Frontal cortex (tissue), 4 donors: Measurements from ENCODE around the gene CPNE9. TPM values are rescaled to one million over a fixed set of nuclear protein-coding genes. Genes with fewer than 3 reads are reported as not detected.
"Not testable (repeated sequence)": the region's sequence is repeated elsewhere in the genome, so short reads cannot be mapped to it uniquely, and the experiment has no call there.

Experiments used
- DNase-seq, 2 donors: peaks; one replicate each; pipeline ENCODE4 v3.0.0; 2012; ENCODE audit warnings: low spot score in 2 of 2
- FAIRE-seq: peaks from 2 replicates; lab custom pipeline; 2012; peaks lifted over from hg19 to GRCh38; lab: Jason Lieb, UNC
- total RNA-seq: library from RNA; depleted of rRNA; stranded (reverse); fragments of >200 nt; gene quantifications from one replicate; pipeline ENCODE4 v1.2.3, GENCODE V29; 2014
- donor health status: control.
- donor health status: control.
- donor health status: control.

The CPNE9 gene
- total RNA-seq, 1 donor from 2014 or later: 0.41 TPM

- FAIRE-seq: no peak
Observed at GRCh38 chr3:9769426-9770275, 66.0 kb downstream of the CPNE9 start, which contains the start of gene CAMK1. TSS of gene CAMK1 (minus strand) at chr3:9769947. CDS start at chr3:9767749, 2,198 bp downstream.

GRCh38 chr3:9770276-9770812 is 66.7 kb downstream of the CPNE9 start:
- peak; percentile 66 to 71 for DNase-seq
- FAIRE-seq: no peak

More at GRCh38 chr3:9769426-9770275, 66.0 kb downstream of the CPNE9 start, which contains the start of gene CAMK1:
- peak; percentile 74 to 82 for DNase-seq

GRCh38 chr3:9771007-9771406 is 67.4 kb downstream of the CPNE9 start:
- not testable (repeated sequence) for FAIRE-seq

GRCh38 chr3:9776896-9777693 is 73.5 kb downstream of the CPNE9 start:
- FAIRE-seq: no peak
- DNase-seq: no peak

More at GRCh38 chr3:9771007-9771406, 67.4 kb downstream of the CPNE9 start:
- DNase-seq: not testable (repeated sequence)

- FAIRE-seq (no peak), DNase-seq (no peak)
Observed at GRCh38 chr3:9777694-9778021, 74.0 kb downstream of the CPNE9 start.

- no peak for DNase-seq
- no peak for FAIRE-seq
Observed at GRCh38 chr3:9778143-9779074, 74.8 kb downstream of the CPNE9 start.

- no peak for FAIRE-seq
- no peak for DNase-seq
Observed at GRCh38 chr3:9779075-9779593, 75.5 kb downstream of the CPNE9 start.

Other genes starting within 250 kb of the CPNE9 start
- gene LHFPL4, start 150.0 kb upstream of the CPNE9 start, total RNA-seq: 47.3 TPM
- gene MTMR14, start 54.3 kb upstream of the CPNE9 start, total RNA-seq: 20.8 TPM
- 16.3 TPM for gene BRPF1, start 27.9 kb downstream of the CPNE9 start, total RNA-seq
- gene OGG1, start 46.1 kb downstream of the CPNE9 start, total RNA-seq: 98.6 TPM
- 69.7 TPM for gene CAMK1, start 66.1 kb downstream of the CPNE9 start, total RNA-seq
- 33.0 TPM for gene TADA3, start 88.6 kb downstream of the CPNE9 start, total RNA-seq
- gene ARPC4, start 89.2 kb downstream of the CPNE9 start, total RNA-seq: 181 TPM
- gene TTLL3, start 106.4 kb downstream of the CPNE9 start, total RNA-seq: 17.1 TPM
- 13.9 TPM for gene RPUSD3, start 140.2 kb downstream of the CPNE9 start, total RNA-seq
- not detected for gene CIDEC, start 176.4 kb downstream of the CPNE9 start, total RNA-seq
- gene JAGN1, start 186.8 kb downstream of the CPNE9 start, total RNA-seq: 15.9 TPM
- gene IL17RE, start 199.0 kb downstream of the CPNE9 start, total RNA-seq: under 0.01 TPM
- gene IL17RC, start 213.3 kb downstream of the CPNE9 start, total RNA-seq: 2.4 TPM
- 15.5 TPM for gene CRELD1, start 230.0 kb downstream of the CPNE9 start, total RNA-seq
- gene PRRT3, start 248.6 kb downstream of the CPNE9 start, total RNA-seq: 4.1 TPM